Adrenal gland (tissue), 12 donors: ENCODE data around the gene RAP1GAP. TPM values are rescaled to one million over a fixed set of nuclear protein-coding genes. Genes with fewer than 3 reads are reported as not detected.

Experiments
- DNase-seq, 7 donors: peaks; one replicate each; pipeline ENCODE4 v3.0.0-alpha.2; 2019 to 2020
- H3K27ac ChIP-seq, 5 donors: fragments of 200-600 bp; sonication (generic) in 4 of 5; 1 replicate in 3 of 5; 2 replicates in 2 of 5; pipeline versions ENCODE4 v1.5.1 to v1.8.0; 2016 to 2020; ENCODE audit warnings: mild to moderate bottlenecking in 1 of 5
- H3K27me3 ChIP-seq: fragments of 200-600 bp; 2 replicates; pipeline ENCODE4 v1.8.0; 2021
- H3K36me3 ChIP-seq, 2 donors: fragments of 200-600 bp; replicated peaks in 1 of 2; 1 replicate in 1 of 2; 2 replicates in 1 of 2; pipeline versions ENCODE4 v1.5.1 to v1.8.0; 2018 to 2022
- H3K4me1 ChIP-seq, 2 donors: fragments of 200-600 bp; replicated peaks in 1 of 2; 1 replicate in 1 of 2; 2 replicates in 1 of 2; pipeline versions ENCODE4 v1.5.1 to v1.8.0; 2018 to 2021
- H3K4me3 ChIP-seq, 4 donors: fragments of 200-600 bp; sonication (generic) in 3 of 4; one replicate each; pipeline ENCODE4 v1.5.1; 2016 to 2018
- H3K9me3 ChIP-seq, 3 donors: fragments of 200-600 bp; sonication (generic) in 1 of 3; replicated peaks in 1 of 3; 1 replicate in 2 of 3; 2 replicates in 1 of 3; pipeline versions ENCODE4 v1.5.1 to v1.8.0; 2016 to 2021
- POLR2A ChIP-seq, 2 donors: fragments of 450-650 bp; IDR thresholded peaks; one replicate each; pipeline ENCODE4 v1.6.1; 2017; ENCODE audit warnings: antibody characterized with exemption in 2 of 2, mild to moderate bottlenecking in 2 of 2, moderate library complexity in 1 of 2
- WGBS, 4 donors: extraction: QIAGEN DNeasy Blood & Tissue Kit in 2 of 4; methylation state at CpG; one replicate each; pipeline versions ENCODE4 v1.1.5 to v1.1.7; 2013 to 2017; 5-methylcytosine and 5-hydroxymethylcytosine counted together
- intact Hi-C, 2 donors: fragments of 100-400 bp; cut with DNase I; formaldehyde crosslinking; loops; one replicate each; pipeline versions ENCODE4 v1.14.1 to v1.15.0; 2022 to 2023
- polyA plus RNA-seq, 3 donors: library from polyadenylated mRNA; stranded (reverse); fragments of 200-250 nt in 2 of 3; fragments of 350-450 nt in 1 of 3; fragmentation: Illumina TruSeq in 1 of 3; extraction: RNeasy Lipid Tissue Mini Kit (QIAGEN cat#74804) in 1 of 3; gene quantifications; one replicate each; pipeline ENCODE4 v1.2.3, GENCODE V29; 2013 to 2014
- total RNA-seq, 9 donors: library from RNA; depleted of rRNA in 4 of 9; stranded (reverse); fragments of >200 nt in 4 of 9; fragments of 120-200 nt in 1 of 9; fragmentation: NEBNext Ultra II Directional in 1 of 9; extraction: Animal tissue kit (Norgen Biotek cat#: 25700) in 1 of 9; gene quantifications; one replicate each; pipeline versions ENCODE4 v1.1.0 to v1.2.4, GENCODE V29; 2013 to 2023
- TF ChIP-seq, protein P1 (sequence below), 6 experiments: fragments of 450-650 bp in 4 of 6; fragments of 200-600 bp in 2 of 6; sonication (generic) in 1 of 6; IDR thresholded peaks; 1 replicate in 5 of 6; 2 replicates in 1 of 6; pipeline versions ENCODE4 v1.5.1 to v1.8.0; 2016 to 2021; ENCODE audit warnings: antibody characterized with exemption in 6 of 6, mild to moderate bottlenecking in 2 of 6, moderate library complexity in 1 of 6
- donor health status: healthy with polysubstance abuse.
- donor health status: Bipolar disorder and iron deficiency.
- donor health status: DM: yes; HTN: yes; CAD: no.
- donor health status: DM: no; HTN: no; CAD: no.
- donor health status: DM: no; HTN: no; CAD: no.
- donor health status: DM: yes; HTN: yes; CAD: no.

The RAP1GAP gene
- total and polyA plus RNA-seq, 12 donors, result 52.4 to 409 (median 90.0) TPM

- Histone ChIP-seq H3K4me3 (no peak overlapping the region), H3K36me3 (peaks cover 0 to 46% of the 10 kb centered on the region in 2 donors), H3K4me1 (peaks cover 0 to 12% of the 10 kb centered on the region in 2 donors), H3K27ac (no peak overlapping the region), H3K27me3 (no peaks in the 10 kb centered on the region), H3K9me3 (no peaks in the 10 kb centered on the region)
- DNase-seq, result no peak
- TF ChIP-seq, protein P1, sequence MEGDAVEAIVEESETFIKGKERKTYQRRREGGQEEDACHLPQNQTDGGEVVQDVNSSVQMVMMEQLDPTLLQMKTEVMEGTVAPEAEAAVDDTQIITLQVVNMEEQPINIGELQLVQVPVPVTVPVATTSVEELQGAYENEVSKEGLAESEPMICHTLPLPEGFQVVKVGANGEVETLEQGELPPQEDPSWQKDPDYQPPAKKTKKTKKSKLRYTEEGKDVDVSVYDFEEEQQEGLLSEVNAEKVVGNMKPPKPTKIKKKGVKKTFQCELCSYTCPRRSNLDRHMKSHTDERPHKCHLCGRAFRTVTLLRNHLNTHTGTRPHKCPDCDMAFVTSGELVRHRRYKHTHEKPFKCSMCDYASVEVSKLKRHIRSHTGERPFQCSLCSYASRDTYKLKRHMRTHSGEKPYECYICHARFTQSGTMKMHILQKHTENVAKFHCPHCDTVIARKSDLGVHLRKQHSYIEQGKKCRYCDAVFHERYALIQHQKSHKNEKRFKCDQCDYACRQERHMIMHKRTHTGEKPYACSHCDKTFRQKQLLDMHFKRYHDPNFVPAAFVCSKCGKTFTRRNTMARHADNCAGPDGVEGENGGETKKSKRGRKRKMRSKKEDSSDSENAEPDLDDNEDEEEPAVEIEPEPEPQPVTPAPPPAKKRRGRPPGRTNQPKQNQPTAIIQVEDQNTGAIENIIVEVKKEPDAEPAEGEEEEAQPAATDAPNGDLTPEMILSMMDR (IDR thresholded peaks at IDR 0.05), result no peak
- TF ChIP-seq POLR2A (IDR thresholded peaks at IDR 0.05), result no peak
- intact Hi-C loops, result no loop called here
- 63 to 70% (median 64%) methylated on average over 5 of the region's 5 CpGs for WGBS, 4 donors
Observed at GRCh38 chr1:21707086-21707840, 38.1 kb upstream of the RAP1GAP start.

DNA sequence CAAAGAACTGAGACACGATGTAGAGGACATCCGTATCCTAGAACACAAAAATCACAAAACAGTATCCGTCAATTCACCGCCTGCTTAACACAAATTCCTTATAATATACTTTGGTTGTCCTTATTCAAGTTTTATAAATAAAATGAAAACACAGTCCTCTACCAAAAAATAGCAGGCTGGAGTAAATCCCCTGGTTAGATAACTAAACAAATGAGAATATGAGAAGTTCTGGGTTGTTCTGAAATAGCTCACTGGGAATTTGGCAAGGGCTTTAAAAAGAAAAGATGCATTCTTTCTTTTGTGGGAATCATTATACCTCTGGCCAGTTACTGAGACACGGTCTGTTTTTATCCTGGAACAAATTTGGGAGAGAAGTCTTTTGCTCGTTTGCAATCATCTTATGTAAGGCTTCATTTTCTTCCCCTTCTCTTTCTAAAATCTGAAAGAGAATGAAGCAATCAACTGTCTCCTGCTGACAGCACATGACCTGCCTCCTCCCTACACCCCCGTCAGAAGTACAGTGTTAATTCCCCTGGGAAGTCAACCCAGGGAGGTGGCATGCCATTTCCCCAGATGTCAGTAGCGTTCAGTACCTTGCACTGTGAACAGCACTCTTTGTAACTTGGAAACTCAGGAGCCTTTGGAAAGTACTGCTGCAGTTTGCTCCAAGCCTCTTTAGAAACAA lies 37.1 kb upstream of the RAP1GAP start:
- H3K9me3 ChIP-seq, result no peaks in the 10 kb centered on the region
- peaks cover 0 to 46% of the 10 kb centered on the region in 2 donors for H3K36me3 ChIP-seq
- 64 to 70% (median 68%) methylated on average over 8 of the region's 8 CpGs for whole genome bisulfite sequencing, 4 donors
- peak in 1 of 7 donors; percentile 35 for DNase-seq
- intact Hi-C loops, result no loop called here
- peaks cover 0 to 12% of the 10 kb centered on the region in 2 donors for H3K4me1 ChIP-seq
- no peaks in the 10 kb centered on the region for H3K27me3 ChIP-seq
- H3K4me3 ChIP-seq, result no peak overlapping the region
- peak overlapping the region in 1 of 5 donors; percentile 36 for H3K27ac ChIP-seq
- TF ChIP-seq POLR2A (IDR thresholded peaks at IDR 0.05), result no peak
- TF ChIP-seq, protein P1 (IDR thresholded peaks at IDR 0.05), result no peak

GRCh38 chr1:21705303-21705980 lies 36.3 kb upstream of the RAP1GAP start:
- H3K27ac ChIP-seq, result peak overlapping the region in 1 of 5 donors; percentile 1
- no peak for DNase-seq
- H3K9me3 ChIP-seq, result no peaks in the 10 kb centered on the region
- WGBS, 4 donors, result 80 to 89% (median 81%) methylated on average over 4 of the region's 4 CpGs
- peaks cover 0 to 52% of the 10 kb centered on the region in 2 donors for H3K36me3 ChIP-seq
- no peak overlapping the region for H3K4me3 ChIP-seq
- intact Hi-C loops, result no loop called here
- H3K27me3 ChIP-seq, result no peaks in the 10 kb centered on the region
- TF ChIP-seq, protein P1 (IDR thresholded peaks at IDR 0.05), result no peak
- TF ChIP-seq POLR2A (IDR thresholded peaks at IDR 0.05), result no peak
- peaks cover 0 to 12% of the 10 kb centered on the region in 2 donors for H3K4me1 ChIP-seq

DNA sequence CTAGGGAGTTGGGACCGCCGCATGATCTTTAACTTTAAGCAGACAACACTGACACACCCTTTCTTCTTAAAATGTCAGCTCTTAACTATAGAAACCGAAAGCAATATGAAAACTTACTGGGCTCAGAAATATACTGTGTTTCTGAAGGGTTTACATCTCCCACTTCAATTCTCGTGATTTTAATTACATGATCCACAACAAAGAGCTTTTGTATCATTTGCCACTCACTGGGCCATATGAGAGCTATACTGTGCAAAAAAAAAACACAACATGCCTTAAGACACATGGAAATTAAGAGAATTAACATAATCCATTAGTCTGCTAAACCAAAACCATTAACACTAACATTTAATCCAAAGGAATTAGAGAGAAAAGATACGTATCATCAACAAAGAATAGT lies 35.0 kb upstream of the RAP1GAP start:
- Histone ChIP-seq H3K4me3 (no peak overlapping the region), H3K4me1 (peaks cover 0 to 12% of the 10 kb centered on the region in 2 donors), H3K9me3 (no peaks in the 10 kb centered on the region), H3K36me3 (peaks cover 0 to 51% of the 10 kb centered on the region in 2 donors), H3K27ac (peak overlapping the region in 2 of 5 donors; percentile 2 to 61), H3K27me3 (no peaks in the 10 kb centered on the region)
- intact Hi-C loops, result no loop called here
- DNase-seq, result no peak
- TF ChIP-seq POLR2A (IDR thresholded peaks at IDR 0.05), result no peak
- TF ChIP-seq, protein P1 (IDR thresholded peaks at IDR 0.05), result no peak
- 90 to 94% (median 92%) methylated on average over 5 of the region's 5 CpGs for WGBS, 4 donors
